Mononuclear cell (primary cell): ENCODE data around the gene TNFSF18. TPM values are rescaled to one million over a fixed set of nuclear protein-coding genes. Genes with fewer than 3 reads are reported as not detected.
"Not testable (repeated sequence)": the region's sequence is repeated elsewhere in the genome, so short reads cannot be mapped to it uniquely, and the experiment has no call there.

ENCODE experiments used
- H3K27me3 ChIP-seq: 2 replicates; pipeline ENCODE4 v1.6.0; 2011; ENCODE audit warnings: low read length, control low read depth; ENCODE audit not compliant: insufficient read depth
- H3K4me1 ChIP-seq: 2 replicates; pipeline ENCODE4 v1.5.1; 2011; ENCODE audit warnings: mild to moderate bottlenecking, low read length, control low read depth; ENCODE audit not compliant: insufficient read depth
- H3K4me3 ChIP-seq: 2 replicates; pipeline ENCODE4 v1.5.1; 2011; ENCODE audit warnings: mild to moderate bottlenecking, low read length, moderate library complexity
- H3K9me3 ChIP-seq: 2 replicates; pipeline ENCODE4 v1.5.1; 2011; ENCODE audit warnings: low read depth, mild to moderate bottlenecking, control low read depth, low read length
- total RNA-seq: library from RNA; depleted of rRNA; stranded (reverse); fragments of >200 nt; gene quantifications from one replicate; pipeline ENCODE4 v1.2.3, GENCODE V29; 2012

The TNFSF18 gene
- 0.10 TPM for total RNA-seq

DNA sequence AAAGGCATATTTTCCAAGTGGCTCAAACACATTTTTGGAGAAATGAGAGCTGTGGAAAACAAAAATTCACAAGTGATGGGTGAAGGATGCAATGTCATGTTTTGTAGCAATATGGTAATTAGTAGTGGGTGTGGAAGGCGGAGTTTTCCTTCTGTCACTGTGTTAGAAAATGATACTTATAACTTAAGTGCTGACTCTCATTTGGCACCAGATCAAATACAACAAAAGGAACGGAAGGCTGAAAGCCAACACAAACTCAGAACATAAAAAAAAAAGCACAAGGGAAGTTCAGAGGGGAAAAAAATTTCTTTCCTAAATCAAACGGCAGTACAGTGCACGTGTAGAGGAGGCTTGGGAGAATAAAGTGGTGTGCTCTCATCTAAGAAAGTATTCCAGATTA is at the start of gene TNFSF18:
TSS of gene TNFSF18 (minus strand) at position 77 of the 400 bp plus-strand sequence. CDS start at position 32, 45 bp downstream.
- no peaks in the 10 kb centered on the region for H3K27me3 ChIP-seq
- no peaks in the 10 kb centered on the region for H3K9me3 ChIP-seq
- peaks cover 23% of the 10 kb centered on the region for H3K4me1 ChIP-seq
- no peak within 1 kb of the TSS for H3K4me3 ChIP-seq

- no peaks in the 10 kb centered on the region for H3K9me3 ChIP-seq
- no peaks in the 10 kb centered on the region for H3K4me1 ChIP-seq
- no peak overlapping the region for H3K4me3 ChIP-seq
- H3K27me3 ChIP-seq, result no peaks in the 10 kb centered on the region
Measured at GRCh38 chr1:173099166-173099565, 48.4 kb upstream of the TNFSF18 start.

DNA sequence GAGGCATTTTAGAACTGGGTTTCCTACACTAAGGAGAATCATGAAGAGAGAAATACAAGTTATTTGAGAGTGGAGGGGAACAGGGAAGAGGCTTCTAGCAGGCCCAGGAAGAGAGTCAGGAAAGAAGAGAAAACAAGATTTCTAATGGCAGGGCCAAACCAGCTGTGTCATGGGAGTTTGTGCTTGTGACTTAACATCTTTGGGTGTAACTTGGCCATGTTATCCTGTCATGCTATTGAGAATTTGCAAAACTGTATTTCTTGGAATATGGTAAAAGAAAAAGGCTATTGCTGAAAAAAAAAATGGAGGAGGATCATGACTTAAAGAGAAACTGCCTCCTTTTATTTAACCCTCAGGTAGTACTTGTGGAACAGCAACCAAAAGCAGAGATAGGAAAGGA is 47.4 kb upstream of the TNFSF18 start:
- no peaks in the 10 kb centered on the region for H3K27me3 ChIP-seq
- H3K4me3 ChIP-seq, result no peak overlapping the region
- H3K4me1 ChIP-seq, result peaks cover 3% of the 10 kb centered on the region
- no peaks in the 10 kb centered on the region for H3K9me3 ChIP-seq

GRCh38 chr1:173097001-173097400 is 46.3 kb upstream of the TNFSF18 start:
- no peaks in the 10 kb centered on the region for H3K27me3 ChIP-seq
- no peak overlapping the region for H3K4me3 ChIP-seq
- peaks cover 3% of the 10 kb centered on the region for H3K4me1 ChIP-seq
- no peaks in the 10 kb centered on the region for H3K9me3 ChIP-seq

DNA sequence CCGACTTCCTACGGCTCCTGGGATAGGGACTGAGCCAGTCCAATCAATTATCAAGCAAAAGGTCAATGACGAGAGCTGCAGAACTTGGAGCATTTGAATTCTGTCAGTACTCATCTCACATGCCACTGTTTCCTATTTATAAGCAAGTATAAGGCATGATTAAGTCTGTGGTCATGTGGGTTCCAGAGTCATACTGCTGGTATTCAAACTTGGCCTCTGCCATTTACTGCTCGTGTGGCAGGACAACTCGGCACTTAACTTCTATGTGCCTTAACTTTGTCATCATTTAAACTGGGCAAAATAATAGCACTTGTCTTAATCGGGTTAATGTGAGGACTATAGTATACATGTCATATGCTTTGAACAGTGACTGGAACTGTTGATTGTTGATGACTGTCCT is 44.9 kb upstream of the TNFSF18 start:
- peaks cover 3% of the 10 kb centered on the region for H3K4me1 ChIP-seq
- H3K27me3 ChIP-seq, result no peaks in the 10 kb centered on the region
- H3K4me3 ChIP-seq, result no peak overlapping the region

GRCh38 chr1:173094541-173094940 is 43.8 kb upstream of the TNFSF18 start:
- peaks cover 3% of the 10 kb centered on the region for H3K4me1 ChIP-seq
- no peaks in the 10 kb centered on the region for H3K27me3 ChIP-seq
- no peaks in the 10 kb centered on the region for H3K9me3 ChIP-seq
- no peak overlapping the region for H3K4me3 ChIP-seq

More for the DNA sequence above, 44.9 kb upstream of the TNFSF18 start:
- no peaks in the 10 kb centered on the region for H3K9me3 ChIP-seq

- no peaks in the 10 kb centered on the region for H3K27me3 ChIP-seq
- H3K4me3 ChIP-seq, result no peak overlapping the region
- no peaks in the 10 kb centered on the region for H3K9me3 ChIP-seq
- peaks cover 3% of the 10 kb centered on the region for H3K4me1 ChIP-seq
Measured at GRCh38 chr1:173093691-173094445, 43.1 kb upstream of the TNFSF18 start.

DNA sequence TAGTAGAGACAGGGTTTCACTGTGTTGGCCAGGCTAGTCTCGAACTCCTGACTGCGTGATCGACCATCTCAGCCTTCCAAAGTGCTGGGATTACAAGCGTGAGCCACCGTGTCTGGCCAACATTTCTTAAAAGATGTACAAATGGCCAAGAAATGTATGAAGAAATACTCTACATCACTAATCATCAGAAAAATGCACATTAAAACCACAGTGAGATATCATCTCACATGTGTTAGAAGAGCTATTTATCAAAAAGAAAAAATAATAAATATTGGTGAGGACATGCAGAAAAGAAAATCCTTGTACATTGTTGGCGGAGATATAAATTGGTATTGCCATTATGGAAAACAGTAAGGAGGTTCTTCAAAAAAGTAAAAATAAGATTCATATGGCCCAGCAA is 33.6 kb upstream of the TNFSF18 start:
- Histone ChIP-seq H3K9me3 (no peaks in the 10 kb centered on the region), H3K4me1 (no peaks in the 10 kb centered on the region), H3K27me3 (no peaks in the 10 kb centered on the region), H3K4me3 (no peak overlapping the region)

DNA sequence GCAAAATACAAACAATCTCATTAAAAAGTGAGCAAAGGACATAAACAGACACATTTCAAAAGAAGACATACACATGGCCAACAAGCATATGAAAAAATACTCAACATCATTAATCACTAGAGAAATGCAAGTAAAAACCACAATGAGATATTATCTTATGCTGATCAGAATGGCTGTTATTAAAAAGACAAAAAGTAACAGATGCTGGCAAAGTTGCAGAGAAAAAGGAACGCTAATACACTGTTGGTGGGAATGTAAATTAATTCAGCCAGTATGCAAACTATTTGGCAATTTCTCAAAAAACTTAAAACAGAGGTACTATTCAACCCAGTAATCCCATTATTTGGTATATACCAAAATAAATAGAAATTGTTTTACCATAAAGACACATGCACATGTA is 32.2 kb upstream of the TNFSF18 start:
- Histone ChIP-seq H3K4me3 (no peak overlapping the region), H3K4me1 (no peaks in the 10 kb centered on the region), H3K27me3 (no peaks in the 10 kb centered on the region), H3K9me3 (no peaks in the 10 kb centered on the region)

DNA sequence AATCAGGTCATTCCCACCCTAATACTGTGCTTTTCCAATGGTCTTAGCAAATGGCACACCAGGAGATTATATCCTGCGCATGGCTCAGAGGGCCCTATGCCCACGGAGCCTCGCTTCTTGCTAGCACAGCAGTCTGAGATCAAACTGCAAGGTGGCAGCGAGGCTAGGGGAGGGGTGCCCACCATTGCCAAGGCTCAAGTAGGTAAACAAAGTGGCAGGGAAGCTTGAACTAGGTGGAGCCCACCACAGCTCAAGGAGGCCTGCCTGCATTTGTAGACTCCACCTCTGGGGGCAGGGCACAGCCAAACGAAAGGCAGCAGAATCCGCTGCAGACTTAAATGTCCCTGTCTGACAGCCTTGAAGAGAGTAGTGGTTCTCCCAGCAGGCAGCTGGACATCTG is 23.5 kb upstream of the TNFSF18 start:
- H3K4me1 ChIP-seq, H3K9me3 ChIP-seq, H3K4me3 ChIP-seq, H3K27me3 ChIP-seq: not testable (repeated sequence)

DNA sequence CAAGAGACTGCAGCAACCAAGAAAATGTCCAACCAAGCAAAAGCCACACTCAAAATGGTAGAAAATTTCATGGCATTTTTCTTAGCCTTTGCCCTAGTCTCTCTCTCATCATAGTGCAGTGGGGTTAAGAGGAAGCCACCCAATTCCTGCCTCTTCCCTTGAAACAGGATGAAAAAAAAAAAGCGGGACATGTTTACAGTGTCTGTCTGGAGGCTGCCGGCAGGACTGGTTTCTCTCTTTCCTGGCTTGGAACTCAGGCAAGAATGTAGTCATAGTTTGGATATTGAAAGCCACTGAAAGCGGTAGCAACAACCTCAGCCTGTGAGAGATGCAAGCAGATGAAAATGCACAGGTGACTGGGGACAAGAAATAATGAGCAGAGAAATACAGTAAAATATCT is 13.3 kb upstream of the TNFSF18 start:
- Histone ChIP-seq H3K27me3 (no peaks in the 10 kb centered on the region), H3K9me3 (no peaks in the 10 kb centered on the region)

DNA sequence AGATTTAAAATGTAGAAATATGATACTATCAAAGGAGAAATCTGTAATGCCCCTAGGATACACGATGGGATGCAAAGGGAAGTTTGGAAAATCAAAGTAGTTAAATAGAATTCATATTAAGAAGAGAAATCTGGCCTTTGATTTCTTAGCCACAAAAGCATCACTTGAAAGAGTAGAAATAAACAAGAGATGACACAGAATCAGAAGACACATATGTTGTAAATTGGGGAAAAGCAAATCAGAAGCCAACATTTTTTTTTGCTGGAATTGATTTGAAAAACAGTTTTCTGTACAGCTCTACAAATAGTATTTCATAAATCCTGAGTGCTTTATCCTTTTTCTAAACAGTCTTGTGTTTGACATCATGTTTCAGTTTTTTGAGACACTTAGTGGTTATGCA is 12.4 kb upstream of the TNFSF18 start:
- Histone ChIP-seq H3K9me3 (no peaks in the 10 kb centered on the region), H3K27me3 (no peaks in the 10 kb centered on the region), H3K4me3 (no peak overlapping the region), H3K4me1 (no peaks in the 10 kb centered on the region)

More for the DNA sequence above, 13.3 kb upstream of the TNFSF18 start:
- Histone ChIP-seq H3K4me1 (no peaks in the 10 kb centered on the region), H3K4me3 (no peak overlapping the region)

DNA sequence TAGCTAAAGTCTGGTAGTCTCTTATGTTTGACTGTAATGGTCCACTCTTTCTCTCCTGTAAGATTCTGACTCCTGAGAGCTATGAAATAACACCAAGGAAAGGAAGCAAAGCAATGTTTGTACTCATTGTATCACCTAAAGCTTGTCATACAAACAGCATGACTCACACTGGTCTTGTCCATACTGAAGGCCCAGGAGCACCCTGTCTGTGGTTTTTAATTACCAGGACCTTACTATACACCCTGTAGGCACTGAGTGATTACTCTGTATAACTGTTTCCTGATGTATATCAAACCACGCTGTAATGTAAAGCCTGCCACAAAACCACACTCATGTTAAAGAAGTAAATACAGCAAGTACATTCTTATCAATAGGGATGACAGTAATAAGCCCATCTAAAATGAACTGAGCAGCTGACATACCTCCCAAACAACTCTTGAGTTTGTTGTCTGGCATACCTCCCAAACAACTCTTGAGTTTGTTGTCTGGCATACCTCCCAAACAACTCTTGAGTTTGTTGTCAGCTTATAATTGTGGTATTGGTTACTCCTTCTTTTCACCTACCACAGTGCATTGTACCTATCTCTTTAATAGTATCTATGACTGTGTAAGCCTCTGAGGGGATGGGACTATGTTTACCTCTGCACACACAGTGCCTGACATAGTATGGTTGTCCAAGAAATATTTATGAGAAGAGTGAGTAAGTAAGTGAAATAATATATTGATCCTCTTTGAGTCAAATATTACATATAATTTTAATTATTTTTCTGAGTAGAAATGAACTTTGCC is 11.6 kb upstream of the TNFSF18 start:
- Histone ChIP-seq H3K27me3 (no peaks in the 10 kb centered on the region), H3K4me3 (no peak overlapping the region), H3K9me3 (no peaks in the 10 kb centered on the region), H3K4me1 (no peaks in the 10 kb centered on the region)

DNA sequence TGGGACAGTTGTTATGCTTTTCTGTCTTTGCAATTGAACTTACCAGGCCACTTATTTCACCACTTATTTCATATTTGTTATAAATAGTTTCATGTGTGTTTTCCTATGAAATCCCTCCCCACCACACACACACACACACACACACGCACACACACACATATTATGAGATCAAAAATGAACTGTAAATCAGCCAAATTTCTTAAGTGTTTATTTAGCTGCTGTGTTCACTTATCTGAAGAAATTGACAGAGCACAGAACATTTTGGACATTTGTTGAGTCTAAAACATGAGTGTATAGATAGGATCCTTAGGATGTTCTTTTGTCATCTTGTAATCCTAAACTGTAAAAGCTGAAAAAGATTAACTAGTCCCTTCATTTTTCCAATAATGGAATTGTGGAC is 7.8 kb upstream of the TNFSF18 start:
- Histone ChIP-seq H3K4me1 (no peaks in the 10 kb centered on the region), H3K27me3 (no peaks in the 10 kb centered on the region), H3K4me3 (no peak overlapping the region), H3K9me3 (no peaks in the 10 kb centered on the region)

DNA sequence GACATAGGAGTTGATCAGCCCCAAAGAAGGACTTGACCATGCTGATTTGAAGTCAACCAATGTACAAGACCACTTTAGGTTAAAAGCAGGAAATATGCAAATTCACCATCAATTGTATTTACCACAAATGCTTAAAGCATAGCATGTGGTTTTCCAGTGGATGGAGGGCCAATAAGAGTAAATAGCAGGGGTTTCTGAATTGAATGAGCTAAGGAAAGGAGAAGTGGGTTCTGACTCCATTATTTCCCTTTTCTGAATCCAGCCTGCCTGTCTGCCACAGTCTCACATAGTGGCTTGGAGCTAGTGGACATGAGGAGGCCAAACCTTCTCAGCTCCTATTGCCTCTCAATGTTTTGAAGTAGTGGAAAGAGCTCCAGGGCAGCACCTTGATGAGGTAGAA is 7.2 kb upstream of the TNFSF18 start:
- H3K4me1 ChIP-seq, result no peaks in the 10 kb centered on the region
- H3K4me3 ChIP-seq, result no peak overlapping the region
- H3K9me3 ChIP-seq, result no peaks in the 10 kb centered on the region
- H3K27me3 ChIP-seq, result no peaks in the 10 kb centered on the region

DNA sequence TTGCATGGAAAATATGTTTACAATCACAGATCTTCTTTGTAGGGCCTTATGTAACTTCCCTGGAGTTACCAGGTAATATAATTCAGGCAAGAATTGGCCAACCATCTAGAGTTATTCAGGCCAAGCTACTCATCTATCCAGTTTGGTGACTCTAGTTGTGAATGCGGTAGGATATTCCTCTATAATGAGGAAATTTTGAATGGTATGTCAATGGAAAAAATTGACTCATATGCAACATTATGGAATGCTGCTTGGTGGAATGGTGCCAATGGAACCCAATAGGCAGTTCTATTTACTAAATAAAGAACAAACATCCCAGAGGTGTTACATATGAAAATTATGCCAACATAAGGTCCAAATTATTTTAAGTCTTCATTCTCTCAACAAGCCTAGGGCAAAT is 5.6 kb upstream of the TNFSF18 start:
- Histone ChIP-seq H3K27me3 (no peaks in the 10 kb centered on the region), H3K4me1 (no peaks in the 10 kb centered on the region), H3K9me3 (no peaks in the 10 kb centered on the region), H3K4me3 (no peak overlapping the region)
